Right cardiac atrium (tissue), 5 donors: Measurements from ENCODE around the gene CHGA. TPM values are rescaled to one million over a fixed set of nuclear protein-coding genes. Genes with fewer than 3 reads are reported as not detected.

Source experiments
- polyA plus RNA-seq: library from polyadenylated mRNA; stranded (reverse); fragments of 200-250 nt; gene quantifications from one replicate; pipeline ENCODE4 v1.2.3, GENCODE V29; 2013
- total RNA-seq, 4 donors: library from RNA; stranded (reverse); fragmentation: NEBNext Ultra II Directional; extraction: Animal tissue kit (Norgen Biotek cat#: 25700); gene quantifications; one replicate each; pipeline ENCODE4 v1.2.1, GENCODE V29; 2021
- donor health status: healthy with polysubstance abuse.
- donor health status: DM: no; HTN: yes; CAD: no.
- donor health status: DM: no; HTN: no; CAD: no.
- donor health status: DM: no; HTN: yes; CAD: no; lungs with severe emphysema.
- donor health status: DM: yes; HTN: yes; CAD: no.

The CHGA gene
- total and polyA plus RNA-seq, 5 donors, result 0.16 TPM; not detected in 4

Other genes starting within 250 kb of the CHGA start
- 10 to 100 TPM; 71.9 to 92.5 (median 89.2) TPM for gene LGMN, start 174.5 kb upstream of the CHGA start, total RNA-seq
- gene LGMN, start 174.5 kb upstream of the CHGA start, polyA plus RNA-seq, result 56.2 TPM
- 10 to 100 TPM; 21.0 to 26.7 (median 24.8) TPM for gene GOLGA5, start 128.8 kb upstream of the CHGA start, total RNA-seq
- 22.9 TPM for gene GOLGA5, start 128.8 kb upstream of the CHGA start, polyA plus RNA-seq
- 100 to 1,000 TPM; 113 to 135 (median 129) TPM for gene ITPK1, start 192.8 kb downstream of the CHGA start, total RNA-seq
- 78.2 TPM for gene ITPK1, start 192.8 kb downstream of the CHGA start, polyA plus RNA-seq